ENCODE data around the gene TPST2.

DNA sequence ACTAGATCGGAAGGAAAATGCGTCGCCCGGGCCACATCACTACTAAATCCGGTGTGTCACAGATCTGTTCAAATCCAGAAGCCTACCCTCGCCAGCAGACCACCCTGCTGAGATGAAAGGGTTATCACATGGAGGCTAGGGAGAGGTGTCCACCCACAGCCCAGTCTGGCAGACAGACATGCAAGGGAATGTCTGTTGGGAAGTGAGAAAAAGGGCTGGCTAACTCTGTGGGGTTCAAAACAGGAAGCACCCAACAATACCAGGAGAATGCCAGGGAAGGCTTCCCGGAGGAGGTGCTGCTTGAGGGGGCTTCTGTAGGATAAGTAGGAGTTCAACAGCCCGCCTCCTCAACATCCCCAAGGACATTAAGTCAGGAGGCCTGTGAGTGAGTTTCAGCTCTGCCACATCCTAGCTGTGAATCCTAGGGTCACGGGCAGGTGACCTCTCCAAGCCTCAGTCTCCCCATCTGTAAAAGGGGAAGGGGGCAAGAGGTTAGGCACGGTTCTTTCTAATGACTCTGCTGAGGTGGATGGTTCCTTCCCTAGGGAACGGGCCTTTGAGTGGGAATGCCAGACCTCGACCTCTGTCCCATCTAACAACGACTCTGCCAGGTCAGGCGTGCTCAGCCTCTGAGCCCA, 1.1 kb downstream of the TPST2 start:
- TF ChIP-seq HDAC2 (IDR thresholded peaks at IDR 0.05) = peak; percentile 69; the same call in 1 of the 2 replicates
- no peak for TF ChIP-seq HIVEP1 (CRISPR knock-in tag; IDR thresholded peaks at IDR 0.05)
